HFF-Myc (cell line): ENCODE measurements around the gene MACF1.

Experiments
- DNase-seq: peaks from one replicate; pipeline ENCODE4 v3.0.0-alpha.2; 2011; ENCODE audit warnings: low read depth; ENCODE audit errors: extremely low read depth
- H3K4me3 ChIP-seq: replicated peaks from 2 replicates; pipeline ENCODE4 v1.5.1; 2011; ENCODE audit warnings: low read depth, mild to moderate bottlenecking, control low read depth, low read length
- CTCF ChIP-seq: IDR thresholded peaks from 2 replicates; pipeline ENCODE4 v1.5.1; 2012; ENCODE audit warnings: mild to moderate bottlenecking, low read depth, low read length, control low read depth; ENCODE audit errors: missing control alignments

Gene MACF1

GRCh38 chr1:39431927-39432326, 227.4 kb downstream of the MACF1 start:
- no peak for TF ChIP-seq CTCF
- DNase-seq, result no peak
- no peak overlapping the region for H3K4me3 ChIP-seq

GRCh38 chr1:39434797-39435395, 230.4 kb downstream of the MACF1 start:
- H3K4me3 ChIP-seq, result no peak overlapping the region
- no peak for TF ChIP-seq CTCF
- no peak for DNase-seq

- no peak for DNase-seq
- H3K4me3 ChIP-seq, result no peak overlapping the region
- TF ChIP-seq CTCF, result no peak
Measured at GRCh38 chr1:39435597-39435996, 231.1 kb downstream of the MACF1 start.

- H3K4me3 ChIP-seq, result no peak overlapping the region
- DNase-seq, result no peak
- no peak for TF ChIP-seq CTCF
Measured at GRCh38 chr1:39436842-39437241, 232.3 kb downstream of the MACF1 start.

- no peak for TF ChIP-seq CTCF
- no peak overlapping the region for H3K4me3 ChIP-seq
- no peak for DNase-seq
Measured at GRCh38 chr1:39438042-39438441, 233.5 kb downstream of the MACF1 start.

GRCh38 chr1:39440856-39441255, 236.4 kb downstream of the MACF1 start:
- TF ChIP-seq CTCF, result no peak
- DNase-seq, result no peak
- H3K4me3 ChIP-seq, result no peak overlapping the region

- no peak overlapping the region for H3K4me3 ChIP-seq
- TF ChIP-seq CTCF, result no peak
- no peak for DNase-seq
Measured at GRCh38 chr1:39441797-39442196, 237.3 kb downstream of the MACF1 start.
